ENCODE data around the gene CACFD1. TPM values are rescaled to one million over a fixed set of nuclear protein-coding genes. Genes with fewer than 3 reads are reported as not detected.

CACFD1 gene
- total RNA-seq, 1 experiment from 2014 or later, result 6.9 TPM

- Histone ChIP-seq H3K9ac (ENCODE audit: low read length) (no peak within 1 kb of the TSS), H4K20me1 (ENCODE audit: insufficient read depth) (no peaks in the 10 kb centered on the region), H2AFZ (ENCODE audit: low read depth, low read length, poor library complexity, severe bottlenecking) (no peak within 1 kb of the TSS), H3K4me3 (replicated peaks in 1 of 2; ENCODE audit: low read depth in 1 of 2, low read length in 2 of 2) (no peak within 1 kb of the TSS), H3K27me3 (ENCODE audit: insufficient read depth, low read length) (no peaks in the 10 kb centered on the region), H3K4me1 (ENCODE audit: control insufficient read depth in 1 of 2, insufficient read depth in 2 of 2, low read length in 2 of 2) (peaks cover 4 to 18% of the 10 kb centered on the region in 2 experiments; a peak in 3 of 4 replicates), H3K4me2 (ENCODE audit: low read length) (peak within 1 kb of the TSS; percentile 40), H3K79me2 (ENCODE audit: insufficient read depth, low read length) (peaks cover 10% of the 10 kb centered on the region), H3K27ac (ENCODE audit: low read depth, low read length) (no peak within 1 kb of the TSS; the same call in 1 of the 2 replicates), H3K36me3 (ENCODE audit: control insufficient read depth in 1 of 2, insufficient read depth in 2 of 2, low read length in 2 of 2) (0 out of 4 replicates have a peak, but pooled peaks cover 0 to 4% of the 10 kb centered on the region in 2 experiments), H3K9me3 (ENCODE audit: control insufficient read depth in 1 of 2, insufficient read depth in 1 of 2, low read depth in 1 of 2, low read length in 2 of 2) (no peaks in the 10 kb centered on the region), H3K9me2 (ENCODE audit: insufficient read depth) (no peaks in the 10 kb centered on the region)
- CTCF ChIA-PET, result no interaction called here
- ATAC-seq (peak; percentile 33), DNase-seq (ENCODE audit: low read depth, low spot score) (no peak)
- POLR2A ChIA-PET, result interaction anchor here (1.8 kb wide), 1 partner anchor 38 kb away, joined by 4 read pairs; the partner anchor contains the start of gene CACFD1
- TF ChIP-seq, protein P1, sequence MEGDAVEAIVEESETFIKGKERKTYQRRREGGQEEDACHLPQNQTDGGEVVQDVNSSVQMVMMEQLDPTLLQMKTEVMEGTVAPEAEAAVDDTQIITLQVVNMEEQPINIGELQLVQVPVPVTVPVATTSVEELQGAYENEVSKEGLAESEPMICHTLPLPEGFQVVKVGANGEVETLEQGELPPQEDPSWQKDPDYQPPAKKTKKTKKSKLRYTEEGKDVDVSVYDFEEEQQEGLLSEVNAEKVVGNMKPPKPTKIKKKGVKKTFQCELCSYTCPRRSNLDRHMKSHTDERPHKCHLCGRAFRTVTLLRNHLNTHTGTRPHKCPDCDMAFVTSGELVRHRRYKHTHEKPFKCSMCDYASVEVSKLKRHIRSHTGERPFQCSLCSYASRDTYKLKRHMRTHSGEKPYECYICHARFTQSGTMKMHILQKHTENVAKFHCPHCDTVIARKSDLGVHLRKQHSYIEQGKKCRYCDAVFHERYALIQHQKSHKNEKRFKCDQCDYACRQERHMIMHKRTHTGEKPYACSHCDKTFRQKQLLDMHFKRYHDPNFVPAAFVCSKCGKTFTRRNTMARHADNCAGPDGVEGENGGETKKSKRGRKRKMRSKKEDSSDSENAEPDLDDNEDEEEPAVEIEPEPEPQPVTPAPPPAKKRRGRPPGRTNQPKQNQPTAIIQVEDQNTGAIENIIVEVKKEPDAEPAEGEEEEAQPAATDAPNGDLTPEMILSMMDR (IDR thresholded peaks at IDR 0.05 in 2 of 3, conservative IDR thresholded peaks at IDR 0.05 in 1 of 3; ENCODE audit: borderline replicate concordance in 1 of 3, insufficient read depth in 1 of 3, low read depth in 2 of 3, low read length in 2 of 3), result peak in 2 of 3 experiments; percentile 29 to 42; a peak in 3 of 6 replicates
- no peak for TF ChIP-seq RAD21 (IDR thresholded peaks at IDR 0.05; ENCODE audit: low read depth)
- intact Hi-C loops (cut with micrococcal nuclease), result no loop called here
- BruUV-seq (replicated peaks), result no TSS peak
- RAD21 ChIA-PET (ENCODE audit: low non-redundant PET in 1 of 2, low total read pairs in 2 of 2, uncharacterized antibody in 2 of 2, unreplicated experiment in 2 of 2), result no interaction called here
Observed at GRCh38 chr9:133421615-133422542, 37.9 kb upstream of the CACFD1 start, which contains the start of gene ADAMTS13. TSS of gene ADAMTS13 (plus strand) at chr9:133422367. CDS start at chr9:133422444, 77 bp downstream.

DNA sequence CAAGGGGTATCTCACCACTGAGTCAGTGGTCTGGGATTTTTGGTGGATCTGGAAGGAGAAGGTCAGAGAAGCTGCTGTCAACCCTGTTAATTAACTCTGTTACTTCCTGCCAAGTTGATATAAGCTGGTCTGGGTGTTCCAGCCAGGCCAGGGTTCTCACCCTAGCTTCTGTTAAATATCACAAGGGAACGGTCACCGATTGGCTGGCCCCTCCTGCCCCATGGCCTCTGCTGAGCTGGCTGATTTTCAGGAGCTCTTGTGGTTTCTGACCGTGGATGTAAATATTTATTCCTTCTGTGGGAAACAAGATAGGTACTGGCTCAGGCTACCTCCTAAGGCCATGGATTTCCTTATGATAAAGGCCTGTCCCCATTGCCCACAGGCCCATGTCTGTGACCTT lies 36.6 kb upstream of the CACFD1 start:
- H3K4me1 ChIP-seq (ENCODE audit: control insufficient read depth in 1 of 2, insufficient read depth in 2 of 2, low read length in 2 of 2), result peaks cover 4 to 21% of the 10 kb centered on the region in 2 experiments; a peak in 3 of 4 replicates
- DNase-seq (ENCODE audit: low read depth, low spot score) (no peak), ATAC-seq (no peak)
- H3K36me3 ChIP-seq (ENCODE audit: control insufficient read depth in 1 of 2, insufficient read depth in 2 of 2, low read length in 2 of 2), result no peaks in the 10 kb centered on the region
- no peak overlapping the region for H3K4me3 ChIP-seq (replicated peaks in 1 of 2; ENCODE audit: low read depth in 1 of 2, low read length in 2 of 2)
- no peak overlapping the region for H2AFZ ChIP-seq (ENCODE audit: low read depth, low read length, poor library complexity, severe bottlenecking)
- TF ChIP-seq ATF3 (IDR thresholded peaks at IDR 0.05) (no peak), TCF7L2 (IDR thresholded peaks at IDR 0.05; ENCODE audit: borderline replicate concordance, extremely low read depth, insufficient read depth, insufficient read length) (no peak), MAX (IDR thresholded peaks at IDR 0.05) (no peak), RAD21 (IDR thresholded peaks at IDR 0.05; ENCODE audit: low read depth) (no peak), ZFX (IDR thresholded peaks at IDR 0.05) (no peak), ELF1 (IDR thresholded peaks at IDR 0.05; ENCODE audit: borderline replicate concordance, low read depth) (no peak), SRF (IDR thresholded peaks at IDR 0.05; ENCODE audit: low read depth) (no peak), POLR2AphosphoS5 (IDR thresholded peaks at IDR 0.05; ENCODE audit: low read depth, low read length) (no peak), FOSL1 (IDR thresholded peaks at IDR 0.05; ENCODE audit: low read depth) (no peak), CBX3 (IDR thresholded peaks at IDR 0.05; ENCODE audit: low read depth) (no peak), SIN3A (IDR thresholded peaks at IDR 0.05; ENCODE audit: low read depth) (no peak), YY1 (IDR thresholded peaks at IDR 0.05; ENCODE audit: extremely low read depth, insufficient replicate concordance, low read depth, low read length) (no peak)
- TF ChIP-seq, protein P1 (IDR thresholded peaks at IDR 0.05 in 2 of 3, conservative IDR thresholded peaks at IDR 0.05 in 1 of 3; ENCODE audit: borderline replicate concordance in 1 of 3, insufficient read depth in 1 of 3, low read depth in 2 of 3, low read length in 2 of 3), result no peak
- ChIA-PET RAD21 (ENCODE audit: low non-redundant PET in 1 of 2, low total read pairs in 2 of 2, uncharacterized antibody in 2 of 2, unreplicated experiment in 2 of 2) (no interaction called here), POLR2A (no interaction called here), CTCF (no interaction called here)
- BruUV-seq (replicated peaks), result no TSS peak
- H3K79me2 ChIP-seq (ENCODE audit: insufficient read depth, low read length), result no peaks in the 10 kb centered on the region
- H3K9me3 ChIP-seq (ENCODE audit: control insufficient read depth in 1 of 2, insufficient read depth in 1 of 2, low read depth in 1 of 2, low read length in 2 of 2), result no peaks in the 10 kb centered on the region
- intact Hi-C loops (cut with micrococcal nuclease), result no loop called here
- H4K20me1 ChIP-seq (ENCODE audit: insufficient read depth), result no peaks in the 10 kb centered on the region
- H3K27ac ChIP-seq (ENCODE audit: low read depth, low read length), result no peak overlapping the region
- no peaks in the 10 kb centered on the region for H3K27me3 ChIP-seq (ENCODE audit: insufficient read depth, low read length)
- no peaks in the 10 kb centered on the region for H3K9me2 ChIP-seq (ENCODE audit: insufficient read depth)
- no peak overlapping the region for H3K4me2 ChIP-seq (ENCODE audit: low read length)
- no peak overlapping the region for H3K9ac ChIP-seq (ENCODE audit: low read length)
